Measurements from ENCODE around the gene DIPK2B. TPM values are rescaled to one million over a fixed set of nuclear protein-coding genes. Genes with fewer than 3 reads are reported as not detected.

The DIPK2B gene
- polyA plus RNA-seq, 2 of the 4 experiments (the other 2 are of a cell fraction): not detected

DNA sequence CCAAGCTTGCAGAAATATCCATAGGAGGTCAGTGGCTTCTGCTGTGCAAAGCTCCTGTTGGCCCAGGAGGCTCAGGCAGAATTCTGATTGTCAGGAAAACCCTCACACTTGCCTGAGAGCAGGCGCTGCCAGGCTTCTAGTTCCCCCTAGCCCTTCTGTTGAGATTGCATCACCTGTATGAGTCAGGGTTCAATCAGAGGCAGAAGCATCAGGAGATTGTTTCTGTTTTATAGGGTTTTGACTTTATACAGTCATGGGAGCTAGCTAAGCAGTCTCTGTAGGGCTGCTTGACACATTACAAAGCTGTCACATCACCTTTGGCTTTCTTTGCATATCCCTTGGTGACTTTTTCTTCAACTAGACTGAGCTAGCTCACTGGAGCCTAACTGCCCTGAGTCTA lies 27.8 kb downstream of the DIPK2B start:
- ChIA-PET CTCF (interaction anchor here (0.8 to 1.2 kb wide), 3 partner anchors 12 to 59 kb away, joined by 3 to 6 read pairs (median 3); no protein-coding TSS in a partner anchor), POLR2A (interaction anchor here (0.6 kb wide), 1 partner anchor 639 kb away, joined by 3 read pairs; no protein-coding TSS in a partner anchor)
- Histone ChIP-seq H3K9me3 (no peaks in the 10 kb centered on the region), H3K4me2 (peak overlapping the region; percentile 62), H3K27ac (peak overlapping the region; percentile 60 to 81), H3K4me1 (peaks cover 12% of the 10 kb centered on the region), H3K4me3 (no peak overlapping the region)
- FAIRE-seq: peak; percentile 92
- TF ChIP-seq SREBF2 (IDR thresholded peaks at IDR 0.05) (no peak), FOSL2 (IDR thresholded peaks at IDR 0.05) (0 out of 2 replicates have a peak, but pooled peaks have one; percentile 15), FOSL2 (CRISPR knock-in tag; IDR thresholded peaks at IDR 0.05) (no peak; the same call in 1 of the 2 replicates), CEBPB (IDR thresholded peaks at IDR 0.05) (peak; percentile 62 to 86; a peak in 3 of 4 replicates)
- peak; percentile 83 to 85; a peak in 5 of 6 replicates for ATAC-seq
- 20% methylated on average over 1 of the region's 1 CpG for WGBS (ENCODE audit: missing lambda C conversion rate)
- DNase-seq (ENCODE audit: low read depth in 1 of 2, low spot score in 1 of 2): peak; percentile 38 to 55

DNA sequence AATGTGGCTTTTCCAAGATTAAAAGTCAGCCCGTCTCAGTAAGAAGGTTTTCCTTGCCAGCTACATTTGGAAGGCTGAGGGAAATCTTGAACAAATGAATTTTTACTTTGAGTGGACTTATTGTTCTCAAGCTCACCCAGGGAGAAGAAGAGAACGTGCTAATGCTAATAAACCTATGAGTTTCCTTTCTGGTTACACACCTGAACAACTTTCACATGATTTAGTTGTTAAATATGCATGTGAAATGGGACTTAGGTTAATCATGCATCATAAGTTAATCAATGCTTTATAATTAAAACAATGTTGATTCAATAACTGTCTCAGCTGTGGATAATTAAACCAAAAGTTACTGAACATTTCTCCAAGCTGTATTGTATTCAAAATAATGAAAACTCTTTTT lies 33.9 kb downstream of the DIPK2B start:
- CTCF ChIA-PET: interaction anchor here (1.3 kb wide), 1 partner anchor 20 kb away, joined by 4 read pairs; no protein-coding TSS in a partner anchor
- ATAC-seq (no peak), FAIRE-seq (peak; percentile 86), DNase-seq (ENCODE audit: low read depth in 1 of 2, low spot score in 1 of 2) (no peak)
- Histone ChIP-seq H3K27ac (no peak overlapping the region), H3K9me3 (no peaks in the 10 kb centered on the region), H3K4me2 (no peak overlapping the region), H3K4me1 (no peaks in the 10 kb centered on the region), H3K4me3 (no peak overlapping the region)
- POLR2A ChIA-PET: no interaction called here
- WGBS (ENCODE audit: missing lambda C conversion rate): 65% methylated on average over 2 of the region's 2 CpGs
- TF ChIP-seq HOXB13 (CRISPR knock-in tag; IDR thresholded peaks at IDR 0.05; ENCODE audit: low read depth): no peak
- no peak for TF ChIP-seq TP53 (CRISPR knock-in tag; IDR thresholded peaks at IDR 0.05)
- TF ChIP-seq, protein P1, sequence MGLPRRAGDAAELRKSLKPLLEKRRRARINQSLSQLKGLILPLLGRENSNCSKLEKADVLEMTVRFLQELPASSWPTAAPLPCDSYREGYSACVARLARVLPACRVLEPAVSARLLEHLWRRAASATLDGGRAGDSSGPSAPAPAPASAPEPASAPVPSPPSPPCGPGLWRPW (IDR thresholded peaks at IDR 0.05): no peak
- no peak for TF ChIP-seq ZC3H11A (IDR thresholded peaks at IDR 0.05)
- no peak for TF ChIP-seq KDM1A (IDR thresholded peaks at IDR 0.05; ENCODE audit: low read depth)
- no peak for TF ChIP-seq FOXS1 (CRISPR knock-in tag; IDR thresholded peaks at IDR 0.05)
- no peak for TF ChIP-seq HEYL (CRISPR knock-in tag; IDR thresholded peaks at IDR 0.05)
- no peak for TF ChIP-seq ESRRA (IDR thresholded peaks at IDR 0.05; ENCODE audit: borderline replicate concordance, low read length)
- TF ChIP-seq, protein P2, sequence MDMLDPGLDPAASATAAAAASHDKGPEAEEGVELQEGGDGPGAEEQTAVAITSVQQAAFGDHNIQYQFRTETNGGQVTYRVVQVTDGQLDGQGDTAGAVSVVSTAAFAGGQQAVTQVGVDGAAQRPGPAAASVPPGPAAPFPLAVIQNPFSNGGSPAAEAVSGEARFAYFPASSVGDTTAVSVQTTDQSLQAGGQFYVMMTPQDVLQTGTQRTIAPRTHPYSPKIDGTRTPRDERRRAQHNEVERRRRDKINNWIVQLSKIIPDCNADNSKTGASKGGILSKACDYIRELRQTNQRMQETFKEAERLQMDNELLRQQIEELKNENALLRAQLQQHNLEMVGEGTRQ (IDR thresholded peaks at IDR 0.05): no peak
- TF ChIP-seq RAD21 (conservative IDR thresholded peaks at IDR 0.05 in 1 of 2, IDR thresholded peaks at IDR 0.05 in 1 of 2): no peak
- TF ChIP-seq CHD2 (IDR thresholded peaks at IDR 0.05; ENCODE audit: low read length, partially characterized antibody): no peak
- TF ChIP-seq HOXB5 (CRISPR knock-in tag; IDR thresholded peaks at IDR 0.05): no peak

DNA sequence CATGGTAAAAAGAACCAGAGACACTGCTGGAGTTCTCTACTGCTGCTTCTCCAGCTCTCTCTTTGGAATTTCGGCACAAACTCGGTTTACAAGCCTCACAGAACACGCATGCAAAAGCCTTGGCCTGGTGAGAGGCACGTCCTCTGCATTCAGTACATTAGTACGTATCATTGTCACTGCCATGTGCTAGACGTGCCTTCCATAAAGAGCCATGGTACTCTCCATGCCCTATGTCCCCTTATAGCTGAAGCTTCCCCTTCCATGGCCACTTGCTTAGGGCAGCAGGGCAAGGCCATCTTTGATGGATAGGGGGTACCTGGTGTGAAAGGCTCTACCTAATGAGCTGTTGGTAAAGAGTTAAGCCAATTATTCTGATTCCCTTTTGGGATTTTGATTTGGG lies 35.0 kb downstream of the DIPK2B start:
- no peaks in the 10 kb centered on the region for H3K4me1 ChIP-seq
- no peak for DNase-seq (ENCODE audit: low read depth in 1 of 2, low spot score in 1 of 2)
- FAIRE-seq: no peak
- H3K9me3 ChIP-seq: no peaks in the 10 kb centered on the region
- WGBS (ENCODE audit: missing lambda C conversion rate): 40% methylated on average over 5 of the region's 6 CpGs
- TF ChIP-seq, protein P3, sequence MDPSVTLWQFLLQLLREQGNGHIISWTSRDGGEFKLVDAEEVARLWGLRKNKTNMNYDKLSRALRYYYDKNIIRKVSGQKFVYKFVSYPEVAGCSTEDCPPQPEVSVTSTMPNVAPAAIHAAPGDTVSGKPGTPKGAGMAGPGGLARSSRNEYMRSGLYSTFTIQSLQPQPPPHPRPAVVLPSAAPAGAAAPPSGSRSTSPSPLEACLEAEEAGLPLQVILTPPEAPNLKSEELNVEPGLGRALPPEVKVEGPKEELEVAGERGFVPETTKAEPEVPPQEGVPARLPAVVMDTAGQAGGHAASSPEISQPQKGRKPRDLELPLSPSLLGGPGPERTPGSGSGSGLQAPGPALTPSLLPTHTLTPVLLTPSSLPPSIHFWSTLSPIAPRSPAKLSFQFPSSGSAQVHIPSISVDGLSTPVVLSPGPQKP (IDR thresholded peaks at IDR 0.05; ENCODE audit: low read depth, low read length): no peak
- TF ChIP-seq MAZ (IDR thresholded peaks at IDR 0.05; ENCODE audit: borderline replicate concordance, low read depth, low read length): no peak
- no peak for TF ChIP-seq ZC3H11A (IDR thresholded peaks at IDR 0.05)
- TF ChIP-seq TP53 (CRISPR knock-in tag; IDR thresholded peaks at IDR 0.05): no peak
- TF ChIP-seq KDM5A (IDR thresholded peaks at IDR 0.05): no peak
- TF ChIP-seq RFX5 (IDR thresholded peaks at IDR 0.05): no peak
- TF ChIP-seq, protein P4, sequence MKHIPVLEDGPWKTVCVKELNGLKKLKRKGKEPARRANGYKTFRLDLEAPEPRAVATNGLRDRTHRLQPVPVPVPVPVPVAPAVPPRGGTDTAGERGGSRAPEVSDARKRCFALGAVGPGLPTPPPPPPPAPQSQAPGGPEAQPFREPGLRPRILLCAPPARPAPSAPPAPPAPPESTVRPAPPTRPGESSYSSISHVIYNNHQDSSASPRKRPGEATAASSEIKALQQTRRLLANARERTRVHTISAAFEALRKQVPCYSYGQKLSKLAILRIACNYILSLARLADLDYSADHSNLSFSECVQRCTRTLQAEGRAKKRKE (CRISPR knock-in tag; IDR thresholded peaks at IDR 0.05; ENCODE audit: low read depth): no peak
- TF ChIP-seq EP300 (IDR thresholded peaks at IDR 0.05): no peak
- TF ChIP-seq, protein P5, sequence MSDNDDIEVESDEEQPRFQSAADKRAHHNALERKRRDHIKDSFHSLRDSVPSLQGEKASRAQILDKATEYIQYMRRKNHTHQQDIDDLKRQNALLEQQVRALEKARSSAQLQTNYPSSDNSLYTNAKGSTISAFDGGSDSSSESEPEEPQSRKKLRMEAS (IDR thresholded peaks at IDR 0.05): no peak
- no peak for TF ChIP-seq HOXB13 (CRISPR knock-in tag; IDR thresholded peaks at IDR 0.05; ENCODE audit: low read depth)
- TF ChIP-seq JUNB (IDR thresholded peaks at IDR 0.05): no peak
- TF ChIP-seq MYC (IDR thresholded peaks at IDR 0.05; ENCODE audit: borderline replicate concordance, low read length): no peak
- no peak for TF ChIP-seq ZNF302 (CRISPR knock-in tag; IDR thresholded peaks at IDR 0.05)
- no peak for TF ChIP-seq HDAC2 (IDR thresholded peaks at IDR 0.05)
- TF ChIP-seq RNF2 (IDR thresholded peaks at IDR 0.05; ENCODE audit: borderline replicate concordance, low read depth): no peak
- TF ChIP-seq, protein P6, sequence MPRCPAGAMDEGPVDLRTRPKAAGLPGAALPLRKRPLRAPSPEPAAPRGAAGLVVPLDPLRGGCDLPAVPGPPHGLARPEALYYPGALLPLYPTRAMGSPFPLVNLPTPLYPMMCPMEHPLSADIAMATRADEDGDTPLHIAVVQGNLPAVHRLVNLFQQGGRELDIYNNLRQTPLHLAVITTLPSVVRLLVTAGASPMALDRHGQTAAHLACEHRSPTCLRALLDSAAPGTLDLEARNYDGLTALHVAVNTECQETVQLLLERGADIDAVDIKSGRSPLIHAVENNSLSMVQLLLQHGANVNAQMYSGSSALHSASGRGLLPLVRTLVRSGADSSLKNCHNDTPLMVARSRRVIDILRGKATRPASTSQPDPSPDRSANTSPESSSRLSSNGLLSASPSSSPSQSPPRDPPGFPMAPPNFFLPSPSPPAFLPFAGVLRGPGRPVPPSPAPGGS (IDR thresholded peaks at IDR 0.05): no peak
- TF ChIP-seq TFCP2L1 (CRISPR knock-in tag; IDR thresholded peaks at IDR 0.05): no peak
- POLR2A ChIA-PET: no interaction called here
- ATAC-seq: no peak
- CTCF ChIA-PET: no interaction called here
- no peak overlapping the region for H3K27ac ChIP-seq
- no peak overlapping the region for H3K4me3 ChIP-seq
- H3K4me2 ChIP-seq: no peak overlapping the region
